NCI-H146 (cell line): Measurements from ENCODE around the gene LIPE.

Experiments used
- DNase-seq: peaks from one replicate; lab custom pipeline; 2025; lab: John Stamatoyannopoulos, UW

Gene LIPE

GRCh38 chr19:42411581-42412178 lies 15.5 kb downstream of the LIPE start:
- no peak for DNase-seq

GRCh38 chr19:42410371-42410770 lies 16.8 kb downstream of the LIPE start:
- no peak for DNase-seq

GRCh38 chr19:42409477-42409876 lies 17.7 kb downstream of the LIPE start:
- DNase-seq = no peak

GRCh38 chr19:42407816-42408175 lies 19.4 kb downstream of the LIPE start:
- no peak for DNase-seq

DNA sequence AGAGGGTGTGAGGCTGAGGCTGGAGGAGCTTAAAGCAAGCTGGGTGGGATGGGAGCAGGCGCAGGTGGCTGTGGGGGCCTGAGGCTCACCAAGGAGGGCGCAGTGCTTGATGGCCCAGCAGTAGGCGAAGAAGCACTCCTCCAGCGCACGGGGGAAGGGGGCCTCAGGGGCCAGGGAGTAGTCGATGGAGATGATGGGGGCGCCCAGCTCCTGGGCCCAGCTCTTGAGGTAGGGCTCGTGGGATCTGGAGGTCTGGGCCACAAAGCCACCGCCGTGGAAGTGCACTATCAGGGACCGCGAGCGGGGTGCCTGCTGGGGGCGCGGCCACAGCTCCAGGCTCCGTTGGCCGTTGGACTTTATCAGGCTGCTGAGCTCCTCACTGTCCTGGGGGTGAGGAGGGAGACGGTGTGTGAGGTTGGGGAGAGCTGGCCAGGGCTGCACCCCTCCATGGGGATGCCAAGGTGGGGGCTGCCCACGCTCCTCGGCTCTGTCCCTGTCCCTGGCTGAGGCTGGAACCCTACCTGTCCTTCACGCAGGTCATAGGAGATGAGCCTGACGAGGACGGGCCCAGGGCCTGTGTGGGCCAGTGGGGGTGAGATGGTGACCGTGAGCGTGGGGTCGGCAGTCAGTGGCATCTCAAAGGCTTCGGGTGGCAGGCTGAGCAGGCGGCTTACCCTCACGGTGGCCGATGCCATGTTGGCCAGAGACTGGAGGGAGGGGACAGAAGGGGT lies 19.9 kb downstream of the LIPE start:
- no peak for DNase-seq

- no peak for DNase-seq
Measured at GRCh38 chr19:42406111-42406510, 21.1 kb downstream of the LIPE start.

- no peak for DNase-seq
Measured at GRCh38 chr19:42403586-42403985, 23.6 kb downstream of the LIPE start.

- no peak for DNase-seq
Measured at GRCh38 chr19:42402376-42403116, 24.6 kb downstream of the LIPE start.

- DNase-seq = peak; percentile 77
Measured at GRCh38 chr19:42401365-42402303, 25.6 kb downstream of the LIPE start.

GRCh38 chr19:42400404-42400803 lies 26.8 kb downstream of the LIPE start:
- DNase-seq = no peak

DNA sequence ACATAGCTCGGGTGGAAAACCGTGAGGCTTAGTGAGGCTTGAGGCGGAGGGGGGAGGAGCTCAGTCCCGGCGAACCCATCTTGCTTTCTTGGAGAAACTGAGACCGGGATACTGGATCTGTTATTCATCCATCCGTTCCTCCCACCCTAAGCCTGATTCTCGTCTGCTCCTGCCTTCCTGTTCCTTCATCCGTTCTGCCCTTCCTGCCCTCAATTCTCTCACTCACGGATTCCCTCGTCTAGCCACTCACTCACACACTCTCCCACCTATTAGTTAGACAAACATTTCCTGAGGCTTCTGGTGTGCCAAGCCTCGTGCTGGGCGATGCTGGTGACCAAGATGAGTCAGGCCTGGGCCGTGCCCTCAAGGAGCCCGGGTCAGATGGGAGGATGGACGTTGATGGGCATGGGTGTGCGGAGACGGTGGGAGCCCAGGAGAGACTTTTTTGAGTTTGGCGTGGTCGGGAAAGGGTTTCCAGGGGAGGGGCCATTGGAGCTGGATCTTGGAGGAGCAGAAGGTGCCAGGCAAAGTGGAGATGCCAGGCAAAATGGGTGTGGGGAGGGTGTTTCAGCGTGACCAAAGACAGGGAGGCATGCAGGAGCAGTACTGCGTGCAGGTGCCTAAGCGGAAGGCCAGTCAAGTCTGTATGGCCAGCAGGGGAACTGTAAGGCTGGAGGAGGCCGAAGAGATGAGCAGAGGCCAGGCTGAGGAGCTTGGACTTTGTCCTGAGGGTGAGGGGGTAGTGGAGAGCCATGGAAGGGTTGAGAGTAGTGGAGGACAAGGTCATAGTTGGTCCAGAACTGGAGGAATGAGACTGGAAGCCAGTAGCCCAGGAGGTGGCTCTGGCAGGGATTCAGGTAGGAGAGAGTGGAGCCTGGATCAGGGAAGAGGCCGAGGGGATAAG lies 29.7 kb downstream of the LIPE start:
- DNase-seq = peak; percentile 35

DNA sequence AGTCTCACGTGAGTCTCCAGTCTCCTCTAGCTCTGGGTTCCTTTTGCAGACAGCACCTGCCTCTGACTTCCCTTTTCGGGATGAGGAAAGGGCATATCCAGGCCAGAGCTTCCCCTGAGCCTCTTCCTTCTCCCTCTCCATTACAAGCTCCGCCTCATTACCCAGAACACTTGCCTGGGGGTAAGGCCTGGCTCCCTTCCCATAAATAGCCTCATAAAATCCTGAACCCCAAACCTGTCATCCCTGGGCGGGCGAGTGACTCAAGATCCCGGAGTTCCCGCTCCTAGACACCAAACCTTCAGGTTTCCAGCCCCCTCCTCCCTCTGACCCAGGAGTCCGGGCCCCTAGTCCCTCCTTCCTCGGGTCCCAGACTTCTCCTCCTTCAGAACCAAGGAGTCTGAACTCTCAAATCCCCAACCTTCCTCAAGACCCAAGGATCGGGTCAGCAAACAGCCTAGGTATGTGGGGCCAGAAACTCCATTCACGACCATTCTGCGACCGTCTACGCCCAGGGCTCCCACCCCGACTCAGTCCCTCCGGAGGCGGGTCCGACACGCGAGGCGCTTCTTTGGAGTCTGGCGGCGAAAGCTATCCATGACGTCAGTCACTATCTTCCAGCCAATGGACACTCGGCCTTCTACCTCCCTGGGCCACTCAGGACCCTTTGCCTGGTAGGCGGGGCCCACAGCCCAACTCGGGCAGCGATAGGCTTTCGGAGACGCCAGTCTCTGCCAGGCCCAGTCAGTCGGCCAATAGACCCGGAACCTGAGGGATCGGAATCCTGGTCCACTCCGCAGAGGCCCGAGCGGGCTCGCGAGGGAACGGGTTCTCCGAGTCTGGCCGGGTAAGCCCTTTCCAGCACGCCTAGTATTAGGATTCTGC lies 30.6 kb downstream of the LIPE start:
- peak; percentile 99 for DNase-seq

DNA sequence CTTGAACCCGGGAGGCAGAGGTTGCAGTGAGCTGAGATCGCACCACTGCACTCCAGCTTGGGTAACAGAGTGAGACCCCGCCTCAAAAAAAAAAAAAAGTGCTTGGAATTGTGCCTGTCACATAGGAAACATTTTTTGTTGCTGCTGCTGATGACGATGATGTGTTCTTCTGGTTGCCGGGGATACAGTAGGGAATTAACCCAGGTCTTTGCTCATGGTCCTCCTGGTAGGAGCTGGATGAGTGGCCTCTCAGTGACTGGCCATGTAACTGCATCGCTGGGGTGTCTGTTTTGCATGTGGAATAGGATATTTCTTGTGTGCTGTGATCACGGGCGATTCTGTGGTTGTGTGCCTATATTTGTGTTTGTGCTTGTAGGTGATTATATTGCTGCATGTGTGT lies 32.4 kb downstream of the LIPE start:
- DNase-seq = no peak

DNA sequence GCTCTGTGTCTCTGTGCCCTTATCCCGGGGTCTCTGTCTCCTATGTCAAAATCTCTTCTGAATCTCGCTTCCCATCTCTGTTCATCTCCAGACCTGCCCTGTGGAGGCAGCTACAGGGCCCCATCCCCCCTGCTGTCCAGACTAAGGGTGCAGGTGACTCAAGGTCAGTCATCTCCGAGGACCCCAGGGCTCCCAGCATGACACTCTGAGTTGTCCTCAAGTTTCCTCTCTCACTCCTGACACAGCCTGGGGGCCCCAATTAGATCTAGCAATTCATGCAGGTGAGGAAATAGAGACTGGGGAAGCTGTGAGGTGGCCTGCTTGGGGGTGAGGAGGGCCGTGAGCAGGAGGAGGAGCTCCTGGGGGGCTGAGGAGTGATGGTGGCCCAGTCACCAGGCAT lies 35.0 kb downstream of the LIPE start:
- DNase-seq = no peak

DNA sequence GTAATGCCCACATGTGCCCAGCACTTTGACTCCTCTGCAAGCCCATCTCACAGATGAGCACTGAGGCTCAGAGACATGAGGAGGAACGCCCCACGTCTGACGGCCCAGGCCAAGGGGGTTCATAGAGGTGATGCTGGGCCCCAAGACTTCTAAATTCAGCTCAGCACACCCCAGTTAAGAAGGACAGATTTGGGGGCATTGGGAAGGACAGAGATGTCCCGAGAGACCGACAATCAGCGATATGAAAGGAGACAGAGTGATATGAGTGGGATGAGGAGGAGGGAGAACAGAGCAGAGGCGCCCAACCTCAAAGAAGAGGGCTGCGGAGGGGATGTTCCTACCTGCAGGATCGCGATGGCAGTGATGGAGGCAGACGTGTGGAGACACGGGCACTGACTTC lies 37.3 kb downstream of the LIPE start, which contains the start of gene CNFN:
Gene CNFN (minus strand): TSS at position 399 of the 400 bp plus-strand sequence. CDS start 1,260 bp downstream, outside the sequence.
- no peak for DNase-seq

- no peak for DNase-seq
Measured at GRCh38 chr19:42388851-42389489, 38.2 kb downstream of the LIPE start.

DNA sequence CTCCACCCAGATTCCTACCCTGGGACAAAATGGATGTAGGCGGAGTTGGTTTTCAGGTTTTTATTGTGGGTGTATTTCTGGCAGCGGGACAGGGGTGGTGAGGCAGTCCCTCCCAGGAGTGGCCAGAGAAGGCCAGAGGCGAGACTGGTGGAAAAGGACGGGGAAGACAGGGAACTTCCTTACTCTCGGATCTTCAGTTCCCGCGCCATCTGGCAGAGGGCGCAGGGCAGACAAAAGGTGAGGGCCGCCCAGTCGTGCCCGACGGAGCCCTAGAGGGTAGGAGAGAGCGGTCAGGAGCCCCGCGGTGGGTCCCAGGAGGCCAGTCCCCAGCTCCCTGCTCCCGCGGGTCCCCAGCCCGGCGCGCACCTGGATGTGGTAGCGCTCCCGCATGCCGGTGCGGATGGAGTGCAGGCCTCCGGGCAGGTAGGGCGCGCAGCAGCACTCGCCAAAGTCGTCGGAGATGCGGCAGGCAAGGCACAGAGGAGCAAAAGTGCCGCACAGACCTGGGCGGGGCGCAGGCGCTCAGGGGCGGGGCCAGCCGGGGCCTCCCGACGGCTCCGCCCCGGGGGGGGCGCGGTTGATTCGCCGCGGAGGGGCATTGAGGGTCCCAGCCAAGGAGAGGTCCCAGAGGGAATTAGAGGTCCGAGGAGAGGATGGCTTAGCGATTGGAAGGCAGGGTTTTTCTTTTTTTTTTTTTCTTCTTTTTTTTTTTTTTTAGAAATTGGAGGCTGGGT lies 40.0 kb downstream of the LIPE start:
- peak; percentile 89 for DNase-seq

GRCh38 chr19:42380155-42380554 lies 47.0 kb downstream of the LIPE start:
- DNase-seq = no peak
